ENCODE measurements around the gene COA8. TPM values are rescaled to one million over a fixed set of nuclear protein-coding genes. Genes with fewer than 3 reads are reported as not detected.

Gene COA8
- polyA plus RNA-seq, 1 of the 3 experiments (the other 2 are of a cell fraction) = 25.2 TPM

- peaks cover 13% of the 10 kb centered on the region for H3F3A ChIP-seq (replicated peaks; ENCODE audit: insufficient read depth)
- no peak overlapping the region for H2AFZ ChIP-seq (ENCODE audit: low read depth)
- H3K4me1 ChIP-seq (ENCODE audit: control insufficient read depth in 1 of 2, insufficient read depth in 2 of 2, low read depth in 1 of 2, low read length in 1 of 2) = peaks cover 0 to 34% of the 10 kb centered on the region in 2 experiments; a peak in 3 of 4 replicates
- 0 out of 2 replicates have a peak, but pooled peaks cover 6% of the 10 kb centered on the region for H4K20me1 ChIP-seq (ENCODE audit: insufficient read depth)
- H3K4me3 ChIP-seq (ENCODE audit: low read depth in 2 of 2, low read length in 1 of 2) = no peak overlapping the region
- ChIA-PET POLR2A (interaction anchor here (0.6 to 0.9 kb wide), 2 partner anchors 28 to 35 kb away, joined by 3 to 4 read pairs; partner anchors contain the start of gene KLC1), CTCF (interaction anchor here (0.7 to 1.2 kb wide), 3 partner anchors 19 to 1354 kb away, joined by 3 to 4 read pairs (median 3); no protein-coding TSS in a partner anchor)
- H3K79me2 ChIP-seq (ENCODE audit: insufficient read depth) = no peaks in the 10 kb centered on the region
- no peak overlapping the region for H3K9ac ChIP-seq
- H3K27ac ChIP-seq (ENCODE audit: low read depth in 2 of 2, low read length in 1 of 2) = peak overlapping the region in 1 of 2 experiments; percentile 33; a peak in 1 of 4 replicates
- H3K27me3 ChIP-seq (ENCODE audit: insufficient read depth) = no peaks in the 10 kb centered on the region
- TF ChIP-seq PBX3 (IDR thresholded peaks at IDR 0.05) (no peak), FOXM1 (IDR thresholded peaks at IDR 0.05; ENCODE audit: low read depth) (no peak), YY1 (IDR thresholded peaks at IDR 0.05; ENCODE audit: low read depth) (no peak), TEAD4 (IDR thresholded peaks at IDR 0.05; ENCODE audit: borderline replicate concordance, insufficient read depth) (no peak), MEF2A (IDR thresholded peaks at IDR 0.05; ENCODE audit: borderline replicate concordance, low read depth) (no peak), CHD2 (IDR thresholded peaks at IDR 0.05; ENCODE audit: low read length, partially characterized antibody) (no peak), USF2 (IDR thresholded peaks at IDR 0.05; ENCODE audit: borderline replicate concordance, low read depth, low read length) (no peak), USF1 (IDR thresholded peaks at IDR 0.05; ENCODE audit: borderline replicate concordance, low read depth) (no peak), TCF12 (IDR thresholded peaks at IDR 0.05) (no peak), RCOR1 (IDR thresholded peaks at IDR 0.05; ENCODE audit: low read length) (no peak), FOXJ3 (CRISPR knock-in tag; IDR thresholded peaks at IDR 0.05) (no peak), POLR2AphosphoS5 (IDR thresholded peaks at IDR 0.05; ENCODE audit: low read depth, low read length) (no peak), GATA2 (CRISPR knock-in tag; IDR thresholded peaks at IDR 0.05) (no peak), JUND (IDR thresholded peaks at IDR 0.05) (no peak), EP300 (IDR thresholded peaks at IDR 0.05; ENCODE audit: borderline replicate concordance in 1 of 2, low read depth in 1 of 2, low read length in 1 of 2) (no peak)
- TF ChIP-seq, protein P1, sequence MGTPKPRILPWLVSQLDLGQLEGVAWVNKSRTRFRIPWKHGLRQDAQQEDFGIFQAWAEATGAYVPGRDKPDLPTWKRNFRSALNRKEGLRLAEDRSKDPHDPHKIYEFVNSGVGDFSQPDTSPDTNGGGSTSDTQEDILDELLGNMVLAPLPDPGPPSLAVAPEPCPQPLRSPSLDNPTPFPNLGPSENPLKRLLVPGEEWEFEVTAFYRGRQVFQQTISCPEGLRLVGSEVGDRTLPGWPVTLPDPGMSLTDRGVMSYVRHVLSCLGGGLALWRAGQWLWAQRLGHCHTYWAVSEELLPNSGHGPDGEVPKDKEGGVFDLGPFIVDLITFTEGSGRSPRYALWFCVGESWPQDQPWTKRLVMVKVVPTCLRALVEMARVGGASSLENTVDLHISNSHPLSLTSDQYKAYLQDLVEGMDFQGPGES (IDR thresholded peaks at IDR 0.05; ENCODE audit: low read depth, low read length) = no peak
- peaks cover 4 to 6% of the 10 kb centered on the region in 2 experiments for H3K36me3 ChIP-seq (replicated peaks in 1 of 2; ENCODE audit: control insufficient read depth in 1 of 2, insufficient read depth in 2 of 2, low read length in 1 of 2)
- no peak for DNase-seq
- WGBS (ENCODE audit: low lambda C conversion rate) = 91% methylated on average over 5 of the region's 6 CpGs
- H3K9me2 ChIP-seq = no peaks in the 10 kb centered on the region
- no peaks in the 10 kb centered on the region for H3K9me3 ChIP-seq
- peak overlapping the region; percentile 27; the same call in 1 of the 2 replicates for H3K4me2 ChIP-seq
Observed at GRCh38 chr14:103593577-103593976, 30.8 kb downstream of the COA8 start.
